Suppressor macrophage (primary cell): Measurements from ENCODE around the gene GORASP2.

Source experiments
- DNase-seq, 4 experiments: peaks; one replicate each; pipeline ENCODE4 v3.0.0-alpha.2; 2020 to 2022

The GORASP2 gene

DNA sequence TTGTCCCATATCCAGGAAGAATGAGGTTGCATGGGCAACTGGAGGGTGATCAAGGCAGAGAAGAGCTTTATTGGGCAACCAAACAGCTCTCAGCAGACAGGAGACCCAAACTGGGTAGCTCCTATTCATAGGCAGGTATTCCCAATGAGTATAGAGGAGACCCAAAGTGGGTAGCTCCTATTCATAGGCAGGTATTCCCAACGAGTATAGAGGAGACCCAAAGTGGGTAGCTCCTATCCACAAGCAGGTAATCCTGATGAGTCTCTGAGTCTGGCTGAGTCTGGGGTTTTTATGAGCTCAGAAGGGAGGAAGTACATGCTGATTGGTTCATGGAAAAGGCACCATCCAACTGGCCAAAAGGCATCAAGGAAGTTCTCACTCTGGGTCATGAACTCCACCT, 5.3 kb upstream of the GORASP2 start:
- DNase-seq, result no peak

GRCh38 chr2:170924969-170925368, 4.1 kb upstream of the GORASP2 start:
- DNase-seq, result no peak

GRCh38 chr2:170925923-170926322, 3.1 kb upstream of the GORASP2 start:
- DNase-seq, result peak in 2 of 4 experiments; percentile 2 to 12

DNA sequence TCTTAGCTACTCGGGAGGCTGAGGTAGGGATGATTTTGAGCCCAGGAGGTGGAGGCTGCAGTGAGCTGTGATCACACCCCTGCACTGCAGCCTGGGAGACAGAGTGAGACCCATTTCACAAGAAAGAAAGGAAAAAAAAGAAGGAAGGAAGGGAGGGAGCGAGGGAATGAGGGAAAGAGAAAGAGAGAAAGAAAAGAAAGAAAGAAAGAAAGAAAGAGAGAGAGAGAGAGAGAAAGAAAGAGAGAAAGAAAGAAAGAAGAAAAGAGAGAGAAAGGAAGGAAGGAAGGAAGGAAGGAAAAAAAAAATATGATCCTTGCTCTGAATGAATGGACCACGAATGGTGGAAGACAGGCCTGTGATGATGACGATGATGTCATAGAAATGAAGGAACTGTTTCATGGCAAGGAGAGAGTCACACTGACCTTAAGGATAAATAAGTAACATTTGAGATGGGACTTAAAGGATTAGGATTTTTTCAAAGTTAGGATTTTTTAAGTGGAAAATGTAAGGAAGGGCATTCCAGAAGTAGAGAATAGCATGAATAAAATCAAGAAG, 2.2 kb upstream of the GORASP2 start:
- DNase-seq, result no peak

DNA sequence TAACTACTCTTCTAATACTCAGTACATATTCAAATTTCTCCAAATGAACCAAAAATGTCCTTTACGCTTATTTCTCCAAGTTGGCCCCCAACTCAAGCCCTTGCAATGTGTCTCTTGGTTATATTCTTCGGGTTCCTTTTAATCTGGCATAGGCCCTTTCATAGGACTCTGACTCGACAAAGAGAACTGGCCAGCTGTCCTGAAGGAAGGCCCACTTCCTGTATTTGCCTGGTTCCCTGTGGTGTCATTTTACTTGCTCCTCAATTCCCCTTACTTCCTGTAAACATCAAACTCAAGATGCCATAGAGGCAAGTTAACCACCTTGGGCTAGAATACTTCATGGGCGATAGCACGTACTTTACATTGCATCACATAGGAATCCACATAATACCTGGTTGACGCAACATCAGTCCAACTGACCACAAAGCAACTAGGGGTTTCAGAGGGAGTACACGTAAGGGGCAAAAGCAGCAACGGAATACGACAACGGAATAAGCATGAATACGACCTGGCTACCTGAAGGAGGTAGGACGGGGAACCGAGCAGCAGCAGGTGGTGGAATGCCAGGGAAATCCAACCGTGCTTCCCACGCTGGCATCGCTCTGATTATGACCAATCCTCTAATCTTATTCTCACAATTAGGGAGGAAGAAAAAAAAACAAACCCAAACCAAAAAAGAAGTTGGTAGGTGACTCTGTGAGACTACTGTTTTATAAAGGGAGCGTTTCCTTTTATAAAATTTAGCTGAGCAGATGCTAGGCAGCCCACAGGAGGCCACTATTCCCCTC, 823 bp upstream of the GORASP2 start:
- DNase-seq, result peak; percentile 28 to 64 (median 51)

GRCh38 chr2:170929686-170930050, 615 bp downstream of the GORASP2 start:
- peak; percentile 42 to 61 (median 48) for DNase-seq

DNA sequence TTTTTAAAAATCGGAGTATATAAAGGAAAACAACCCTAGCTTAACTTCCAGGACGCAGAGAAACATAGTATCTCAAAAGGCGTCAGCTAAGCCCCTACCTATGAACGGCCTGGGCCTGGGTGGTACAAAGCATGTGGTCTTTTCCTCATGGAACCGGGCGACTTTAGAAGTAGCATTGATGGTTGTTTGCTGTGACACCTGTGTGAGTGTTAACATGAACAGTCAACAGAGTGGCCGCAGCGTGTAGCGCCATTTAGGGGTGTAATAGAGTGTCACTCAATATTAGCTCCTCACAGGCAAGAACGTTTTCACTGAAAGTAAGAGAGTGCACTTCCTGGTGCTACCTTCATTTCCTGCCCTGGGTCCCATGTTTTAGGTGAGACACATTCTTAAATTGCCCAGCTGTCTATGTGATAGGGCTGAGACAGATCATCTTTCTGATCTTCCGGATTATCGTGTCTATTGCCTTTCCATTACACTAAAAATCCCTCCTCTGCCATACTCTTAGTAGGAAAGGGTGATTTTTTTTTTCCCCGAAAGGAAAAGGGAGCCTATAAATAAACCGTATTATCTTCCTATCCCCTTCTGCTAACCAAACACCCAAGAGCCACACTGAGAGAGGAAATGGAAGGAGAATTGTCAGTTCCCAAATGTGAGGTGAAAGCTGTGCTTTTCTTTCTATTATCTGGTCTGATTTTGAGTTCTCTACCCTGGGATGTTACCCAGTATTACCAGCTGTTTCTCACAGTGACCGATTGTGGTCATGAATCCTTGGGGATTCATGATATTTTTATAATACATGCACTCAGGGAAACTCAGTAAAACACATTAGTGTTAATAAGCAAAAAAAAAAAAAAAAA, 1.3 kb downstream of the GORASP2 start:
- DNase-seq, result peak; percentile 21 to 50 (median 37)

DNA sequence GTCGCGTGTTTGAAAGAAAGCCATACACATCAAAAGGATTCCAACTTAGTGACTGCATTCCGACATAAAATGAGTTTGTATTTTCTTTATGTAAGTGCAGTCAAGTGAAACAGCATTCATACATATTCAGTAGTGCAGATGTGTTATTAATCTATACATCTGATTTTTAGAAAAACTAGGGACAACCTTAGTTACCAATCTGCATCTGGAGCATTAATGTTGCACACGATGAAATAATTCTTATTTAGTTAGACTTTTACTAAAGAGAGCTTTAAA, 1.9 kb downstream of the GORASP2 start:
- DNase-seq, result no peak

- no peak for DNase-seq
These were observed 3.1 kb downstream of the GORASP2 start for GRCh38 chr2:170932166-170932565.

- no peak for DNase-seq
These were observed 3.9 kb downstream of the GORASP2 start for GRCh38 chr2:170932948-170933347.

DNA sequence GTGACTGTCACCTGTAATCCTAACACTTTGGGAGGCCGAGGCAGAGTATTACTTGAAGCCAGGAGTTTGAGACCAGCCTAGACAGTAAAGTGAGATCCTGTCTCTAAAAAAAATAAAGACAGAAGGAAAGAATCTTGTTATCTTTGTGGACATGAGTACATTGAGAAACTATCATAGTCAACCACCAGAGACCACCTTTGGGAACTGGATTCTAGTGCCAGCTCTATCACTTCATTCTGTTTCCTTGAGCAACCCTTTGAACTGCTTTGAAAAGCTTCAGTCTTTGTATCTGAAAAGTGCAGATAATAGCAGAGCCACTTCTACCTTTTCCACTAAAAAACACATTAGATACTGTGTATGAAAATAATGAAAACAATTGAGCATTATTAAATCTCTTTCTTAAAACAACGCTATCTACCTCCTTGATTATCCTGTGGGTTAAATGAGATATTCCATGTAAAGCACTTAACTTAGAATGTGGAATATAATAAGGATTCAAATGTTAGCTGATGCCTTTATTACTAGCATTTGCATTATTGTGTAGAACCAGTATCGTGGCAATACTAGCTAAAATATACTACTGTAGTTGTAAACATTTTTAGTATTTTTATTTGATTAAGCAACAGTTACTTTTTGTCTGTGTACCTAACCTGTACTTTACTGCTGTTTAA, 8.8 kb downstream of the GORASP2 start:
- no peak for DNase-seq

GRCh38 chr2:170940066-170940465, 11.0 kb downstream of the GORASP2 start:
- no peak for DNase-seq

- DNase-seq, result no peak
These were observed 13.6 kb downstream of the GORASP2 start for GRCh38 chr2:170942615-170943014.

- no peak for DNase-seq
These were observed 14.0 kb downstream of the GORASP2 start for GRCh38 chr2:170943041-170943440.

GRCh38 chr2:170943596-170943995, 14.5 kb downstream of the GORASP2 start:
- peak in 1 of 4 experiments; percentile 10 for DNase-seq

- DNase-seq, result no peak
These were observed 15.5 kb downstream of the GORASP2 start for GRCh38 chr2:170944545-170944944.

- no peak for DNase-seq
These were observed 20.4 kb downstream of the GORASP2 start for GRCh38 chr2:170949415-170949814.

- DNase-seq, result peak; percentile 50 to 81 (median 68)
These were observed 21.2 kb downstream of the GORASP2 start for GRCh38 chr2:170950221-170950761.

DNA sequence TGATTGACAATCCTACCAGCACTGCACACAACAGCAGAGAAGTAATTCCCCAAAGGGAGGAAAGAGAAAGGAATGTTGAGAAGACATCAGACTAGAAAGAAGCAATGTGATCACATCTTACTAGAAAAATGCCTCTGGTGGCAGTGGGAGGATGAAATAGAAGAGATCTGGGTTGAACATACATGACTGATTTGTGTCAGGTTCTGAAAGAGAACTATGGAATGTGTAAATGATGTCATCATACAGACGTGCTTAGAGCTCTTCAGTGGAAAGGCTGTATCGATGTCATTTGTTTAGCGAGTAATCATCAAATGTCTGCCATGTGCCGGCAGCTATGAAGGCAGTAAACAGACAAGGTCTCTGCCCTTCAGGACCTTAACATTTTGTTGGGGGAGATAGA, 24.9 kb downstream of the GORASP2 start:
- DNase-seq, result no peak

GRCh38 chr2:170963386-170963785, 34.3 kb downstream of the GORASP2 start:
- DNase-seq, result no peak

GRCh38 chr2:170965446-170966225, 36.6 kb downstream of the GORASP2 start:
- DNase-seq, result no peak
